GM18499 (cell line): ENCODE results near the gene LTB4R.
A peak's percentile ranks its signal among the peaks of the same experiment; 100 is the strongest.

Experiments used
- ATAC-seq: cut with Tn5 transposase; IDR thresholded peaks from one replicate; pipeline ENCODE4 v1.9.1; 2021; ENCODE audit warnings: moderate number of reproducible peaks; ENCODE audit not compliant: insufficient read depth, unreplicated experiment

LTB4R gene, protein sequence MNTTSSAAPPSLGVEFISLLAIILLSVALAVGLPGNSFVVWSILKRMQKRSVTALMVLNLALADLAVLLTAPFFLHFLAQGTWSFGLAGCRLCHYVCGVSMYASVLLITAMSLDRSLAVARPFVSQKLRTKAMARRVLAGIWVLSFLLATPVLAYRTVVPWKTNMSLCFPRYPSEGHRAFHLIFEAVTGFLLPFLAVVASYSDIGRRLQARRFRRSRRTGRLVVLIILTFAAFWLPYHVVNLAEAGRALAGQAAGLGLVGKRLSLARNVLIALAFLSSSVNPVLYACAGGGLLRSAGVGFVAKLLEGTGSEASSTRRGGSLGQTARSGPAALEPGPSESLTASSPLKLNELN

DNA sequence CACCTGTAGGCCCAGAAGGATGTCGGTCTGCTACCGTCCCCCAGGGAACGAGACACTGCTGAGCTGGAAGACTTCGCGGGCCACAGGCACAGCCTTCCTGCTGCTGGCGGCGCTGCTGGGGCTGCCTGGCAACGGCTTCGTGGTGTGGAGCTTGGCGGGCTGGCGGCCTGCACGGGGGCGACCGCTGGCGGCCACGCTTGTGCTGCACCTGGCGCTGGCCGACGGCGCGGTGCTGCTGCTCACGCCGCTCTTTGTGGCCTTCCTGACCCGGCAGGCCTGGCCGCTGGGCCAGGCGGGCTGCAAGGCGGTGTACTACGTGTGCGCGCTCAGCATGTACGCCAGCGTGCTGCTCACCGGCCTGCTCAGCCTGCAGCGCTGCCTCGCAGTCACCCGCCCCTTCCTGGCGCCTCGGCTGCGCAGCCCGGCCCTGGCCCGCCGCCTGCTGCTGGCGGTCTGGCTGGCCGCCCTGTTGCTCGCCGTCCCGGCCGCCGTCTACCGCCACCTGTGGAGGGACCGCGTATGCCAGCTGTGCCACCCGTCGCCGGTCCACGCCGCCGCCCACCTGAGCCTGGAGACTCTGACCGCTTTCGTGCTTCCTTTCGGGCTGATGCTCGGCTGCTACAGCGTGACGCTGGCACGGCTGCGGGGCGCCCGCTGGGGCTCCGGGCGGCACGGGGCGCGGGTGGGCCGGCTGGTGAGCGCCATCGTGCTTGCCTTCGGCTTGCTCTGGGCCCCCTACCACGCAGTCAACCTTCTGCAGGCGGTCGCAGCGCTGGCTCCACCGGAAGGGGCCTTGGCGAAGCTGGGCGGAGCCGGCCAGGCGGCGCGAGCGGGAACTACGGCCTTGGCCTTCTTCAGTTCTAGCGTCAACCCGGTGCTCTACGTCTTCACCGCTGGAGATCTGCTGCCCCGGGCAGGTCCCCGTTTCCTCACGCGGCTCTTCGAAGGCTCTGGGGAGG lies at the start of gene LTB4R:
TSS of gene LTB4R (plus strand) at position 857 of the 959 bp plus-strand sequence. CDS start 4,150 bp downstream, outside the sequence.
- peak; percentile 44 for ATAC-seq

DNA sequence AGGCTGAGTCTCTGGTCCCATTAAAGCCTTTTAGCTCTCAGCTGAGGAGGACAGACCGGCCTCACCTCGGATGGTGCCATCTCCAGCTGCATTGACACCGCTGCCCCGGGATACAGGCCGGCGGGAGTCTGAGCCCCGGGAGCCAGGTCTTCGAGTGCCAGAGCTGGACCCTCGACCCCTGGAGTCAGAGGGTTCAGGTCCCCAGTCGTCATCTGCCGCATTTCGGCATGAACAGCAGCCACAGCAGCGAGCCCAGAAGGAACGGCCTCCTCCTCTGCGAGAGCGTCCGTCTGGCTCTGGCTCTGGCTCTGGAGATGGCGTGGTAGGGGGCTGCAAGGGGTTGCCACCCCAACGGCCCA lies 49.4 kb upstream of the LTB4R start:
- no peak for ATAC-seq

DNA sequence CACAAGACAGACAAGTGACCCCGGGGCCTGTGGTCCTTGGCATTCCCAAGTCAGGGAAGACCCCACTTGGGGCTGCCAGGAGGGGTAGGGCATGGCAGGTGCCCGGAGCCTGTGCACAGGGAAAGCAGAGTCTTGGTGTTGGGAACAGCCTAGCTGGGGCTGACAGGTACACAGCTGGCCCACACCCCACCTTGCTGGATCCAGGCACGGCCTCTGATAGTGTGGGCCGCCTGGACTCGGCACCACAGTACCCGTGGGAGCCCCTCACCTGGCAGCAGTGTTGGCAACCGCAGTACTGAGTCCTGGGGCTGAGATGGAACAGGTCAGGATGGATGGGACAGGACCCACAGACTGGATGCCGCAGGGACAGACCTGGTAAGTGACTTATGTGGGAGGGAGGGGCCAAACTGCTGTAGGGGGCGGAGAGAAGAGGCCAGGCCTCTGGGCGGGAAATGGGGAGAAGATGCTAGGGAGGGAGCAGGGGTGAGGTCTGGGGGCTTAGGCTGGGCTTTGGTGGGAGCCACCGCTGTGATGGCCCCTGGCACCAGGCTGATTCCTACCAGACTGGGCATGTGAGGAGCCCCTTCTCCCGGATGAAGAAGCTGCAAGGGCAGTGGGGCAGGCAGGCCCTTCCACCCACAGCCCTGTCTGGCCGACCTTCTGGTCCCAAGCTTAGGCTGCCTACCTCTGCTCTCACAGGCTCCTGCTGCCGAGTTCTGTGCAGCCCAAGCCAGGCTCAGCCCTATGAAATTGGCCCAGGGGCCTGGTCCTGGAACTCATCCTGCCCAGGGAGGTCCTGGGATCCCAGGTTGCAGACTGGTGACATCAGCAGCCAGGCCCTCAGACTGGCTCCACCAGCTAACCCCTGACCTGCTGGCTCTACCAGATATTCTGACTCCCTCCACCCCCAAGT lies 48.2 kb upstream of the LTB4R start, which contains the start of gene TGM1:
TSS of gene TGM1 (minus strand) at position 357 of the 913 bp plus-strand sequence. CDS start 825 bp downstream, outside the sequence.
- no peak for ATAC-seq

DNA sequence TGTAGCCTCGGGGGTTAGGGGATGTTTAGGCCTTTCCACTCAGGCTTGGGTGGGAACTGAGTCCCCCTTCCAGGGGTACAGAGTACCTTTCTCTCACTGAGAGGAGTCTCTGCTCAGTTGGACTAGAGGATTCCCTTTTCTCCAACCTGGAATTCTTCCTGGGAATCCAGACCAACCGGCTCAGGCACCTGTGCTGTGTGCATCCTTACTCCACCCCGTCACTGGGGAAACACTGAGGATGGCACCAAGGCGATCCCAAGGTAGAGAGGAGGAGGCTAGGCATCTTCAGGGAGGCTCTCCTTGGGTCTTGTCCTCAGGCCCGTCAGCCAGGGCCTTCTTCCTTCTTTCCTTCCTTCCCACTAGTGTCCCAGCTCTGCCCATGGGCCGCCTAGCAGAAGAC lies 47.5 kb upstream of the LTB4R start:
- no peak for ATAC-seq

DNA sequence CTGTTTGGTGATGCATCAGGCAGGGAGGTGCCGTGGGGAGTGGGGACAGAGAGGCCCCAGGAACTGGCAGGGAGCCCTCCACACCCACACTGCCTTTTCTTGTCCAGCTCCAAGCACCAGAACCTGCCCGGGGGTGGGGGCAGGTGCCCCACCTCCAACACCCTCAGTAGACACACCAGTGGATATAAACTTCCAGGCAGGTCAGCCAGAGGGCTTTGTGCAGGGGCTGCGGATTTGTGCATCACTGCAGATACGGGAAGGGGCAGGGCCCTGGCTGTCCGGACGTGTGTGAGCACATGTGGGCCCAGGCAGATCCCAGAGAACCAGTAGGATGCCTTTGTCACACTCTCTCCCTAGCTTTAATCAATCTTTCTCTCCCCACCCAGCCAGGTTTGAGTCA lies 47.0 kb upstream of the LTB4R start:
- ATAC-seq = no peak

DNA sequence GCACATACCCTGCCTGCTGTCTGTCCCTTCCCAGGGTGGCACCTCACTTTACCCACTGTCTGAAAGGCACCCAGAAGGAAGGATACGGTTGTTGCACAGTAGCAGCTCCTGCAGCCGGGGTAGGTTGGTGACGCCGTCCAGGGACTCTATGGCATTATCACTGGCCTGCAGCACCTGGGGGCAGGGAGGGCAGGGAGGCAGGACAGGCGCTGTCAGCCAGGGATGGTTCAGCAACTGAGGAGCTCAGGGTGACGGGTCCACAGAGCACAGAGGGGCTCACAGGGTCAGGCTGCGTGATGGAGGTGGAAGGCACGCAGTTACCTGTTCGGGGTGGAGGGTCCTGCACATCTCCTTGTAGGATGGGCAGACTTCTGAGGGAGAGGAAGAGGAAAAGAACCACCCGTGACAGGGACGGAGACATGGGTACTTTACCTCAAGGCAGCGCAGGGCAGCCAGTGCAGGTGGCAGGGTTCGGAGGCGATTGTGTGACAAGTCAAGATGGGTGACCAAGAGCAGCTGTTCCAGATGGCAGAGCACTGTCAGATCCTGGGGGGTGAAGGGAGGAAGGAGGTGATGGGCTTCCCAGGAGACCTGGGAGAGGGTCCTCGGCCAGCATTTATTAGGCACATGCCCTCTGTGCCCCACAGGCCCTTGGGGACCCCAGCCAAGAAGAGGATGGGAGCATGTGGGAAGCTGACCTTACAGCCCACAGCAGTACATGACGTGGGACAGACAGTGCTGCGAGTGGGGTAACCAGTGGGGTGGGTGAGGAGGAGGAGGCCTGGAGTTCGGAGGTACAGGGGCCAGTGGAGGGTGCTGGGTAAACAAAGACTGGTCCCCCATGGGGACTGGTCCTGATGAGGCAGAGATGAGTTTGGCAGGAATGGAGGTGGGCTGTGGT lies 44.7 kb upstream of the LTB4R start:
- ATAC-seq = no peak

DNA sequence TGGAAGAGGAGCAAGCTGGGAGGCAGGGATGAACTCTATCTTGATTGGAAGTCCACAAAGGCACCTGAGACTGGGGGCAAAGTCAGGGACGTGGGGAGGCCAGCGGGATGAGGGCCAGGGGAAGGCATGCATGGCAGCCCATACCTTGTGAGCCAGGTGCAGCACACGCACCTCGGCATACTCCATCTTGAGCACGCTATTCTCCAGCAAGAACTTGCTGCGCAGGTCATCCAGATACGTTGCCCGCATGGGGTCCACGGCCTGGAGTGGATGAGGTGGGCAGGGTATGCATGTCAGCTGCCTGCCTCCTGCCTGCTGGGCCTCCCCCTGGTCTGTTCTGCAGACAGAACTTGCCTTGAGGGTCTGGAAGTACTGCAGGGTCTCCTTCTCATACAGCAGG lies 43.8 kb upstream of the LTB4R start:
- no peak for ATAC-seq

DNA sequence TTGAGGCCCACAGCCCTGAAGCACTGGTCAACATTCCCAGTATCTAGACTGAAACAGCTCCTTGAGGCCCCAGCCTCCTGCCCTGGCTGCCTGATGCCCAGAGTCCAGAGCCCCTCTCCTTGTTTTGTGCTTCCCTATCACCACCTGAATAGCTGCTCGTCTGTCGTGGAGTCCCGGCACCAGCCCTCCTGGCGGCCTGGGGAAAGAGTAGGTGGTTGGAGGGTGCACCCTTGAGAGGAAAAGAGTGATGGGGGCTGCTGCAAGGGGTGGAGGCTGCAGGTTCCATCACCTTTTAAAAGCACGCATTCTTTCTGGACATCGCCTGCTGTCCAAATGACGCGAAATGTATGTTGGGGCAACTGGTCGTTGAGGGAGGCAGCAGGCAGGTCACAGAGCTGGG lies 43.1 kb upstream of the LTB4R start:
- no peak for ATAC-seq

DNA sequence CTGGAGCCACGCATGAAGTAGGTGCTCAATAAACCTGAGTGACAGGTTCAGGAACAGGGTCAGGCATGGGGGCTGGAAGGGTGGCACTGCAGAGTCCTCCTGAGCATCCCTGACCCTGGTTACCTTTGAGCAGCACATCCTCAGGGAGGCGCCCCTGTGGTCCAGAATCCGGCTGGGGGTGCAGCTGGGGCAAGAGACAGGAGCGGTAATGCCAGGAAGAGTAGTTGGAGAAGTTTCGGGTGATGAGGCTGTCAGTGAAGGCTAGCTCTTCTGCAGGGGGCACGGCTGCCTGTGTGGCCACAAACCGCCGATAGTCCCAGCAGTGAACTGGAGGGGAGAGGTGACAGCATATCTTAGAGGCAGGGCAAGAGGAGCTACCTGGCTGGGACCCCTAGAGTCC lies 41.9 kb upstream of the LTB4R start:
- ATAC-seq = no peak

DNA sequence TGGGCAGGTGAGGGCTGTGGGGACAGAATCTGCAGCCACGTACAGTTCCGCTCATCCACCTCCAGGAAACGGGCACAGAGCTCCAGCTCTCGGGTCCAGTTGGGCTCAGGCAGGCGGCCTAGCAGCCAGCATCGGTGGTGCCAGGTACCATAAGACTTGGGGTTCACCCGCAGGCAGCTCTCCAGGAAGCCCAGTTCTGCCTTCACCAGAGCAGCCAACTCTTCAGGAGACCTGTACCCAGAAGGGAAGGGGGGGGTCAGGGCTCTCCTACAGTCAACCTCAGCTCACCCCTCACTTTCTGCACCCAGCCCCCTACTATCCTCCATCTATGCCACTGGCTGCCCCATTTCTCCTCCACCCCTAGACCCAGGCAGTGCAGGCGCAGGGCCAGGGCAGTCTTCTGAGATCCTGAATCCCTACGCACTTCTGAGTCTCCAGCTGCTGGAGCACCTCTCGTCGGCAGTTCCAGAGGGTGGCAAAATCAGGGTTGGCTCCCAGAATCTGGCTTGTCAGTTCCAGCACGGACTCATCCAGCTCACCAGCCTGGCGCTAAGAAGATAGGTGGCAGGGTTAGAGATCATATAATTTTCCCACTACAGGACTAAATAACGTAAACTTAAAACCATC lies 41.3 kb upstream of the LTB4R start:
- no peak for ATAC-seq

DNA sequence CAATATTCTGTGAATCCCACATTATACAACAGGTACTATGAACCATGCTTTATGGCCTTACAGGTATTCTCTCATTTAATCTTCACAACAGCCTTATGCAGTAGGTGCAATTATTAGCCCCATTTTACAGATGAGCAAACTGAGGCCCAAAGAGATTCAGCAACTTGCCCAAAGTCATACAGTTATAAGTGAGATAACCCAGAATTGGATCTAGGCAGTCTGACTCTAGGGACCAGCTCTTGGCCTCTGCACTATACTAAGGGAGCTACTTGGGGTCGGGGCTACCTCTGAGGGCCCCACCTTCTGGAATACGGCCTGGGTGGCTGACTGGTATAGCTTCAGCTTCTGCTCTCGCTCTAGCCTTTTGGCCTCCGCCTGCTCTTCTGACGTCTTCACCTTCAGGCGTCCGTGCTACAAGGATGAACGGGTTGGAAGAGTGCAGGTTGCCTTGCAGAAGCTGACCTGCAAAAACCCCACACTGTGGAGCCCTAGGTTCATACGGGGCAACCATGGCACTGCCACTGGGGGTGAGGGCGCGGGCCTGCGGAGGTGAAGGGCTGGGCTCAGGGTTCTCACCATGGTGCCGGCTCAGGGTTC lies 40.7 kb upstream of the LTB4R start:
- no peak for ATAC-seq

DNA sequence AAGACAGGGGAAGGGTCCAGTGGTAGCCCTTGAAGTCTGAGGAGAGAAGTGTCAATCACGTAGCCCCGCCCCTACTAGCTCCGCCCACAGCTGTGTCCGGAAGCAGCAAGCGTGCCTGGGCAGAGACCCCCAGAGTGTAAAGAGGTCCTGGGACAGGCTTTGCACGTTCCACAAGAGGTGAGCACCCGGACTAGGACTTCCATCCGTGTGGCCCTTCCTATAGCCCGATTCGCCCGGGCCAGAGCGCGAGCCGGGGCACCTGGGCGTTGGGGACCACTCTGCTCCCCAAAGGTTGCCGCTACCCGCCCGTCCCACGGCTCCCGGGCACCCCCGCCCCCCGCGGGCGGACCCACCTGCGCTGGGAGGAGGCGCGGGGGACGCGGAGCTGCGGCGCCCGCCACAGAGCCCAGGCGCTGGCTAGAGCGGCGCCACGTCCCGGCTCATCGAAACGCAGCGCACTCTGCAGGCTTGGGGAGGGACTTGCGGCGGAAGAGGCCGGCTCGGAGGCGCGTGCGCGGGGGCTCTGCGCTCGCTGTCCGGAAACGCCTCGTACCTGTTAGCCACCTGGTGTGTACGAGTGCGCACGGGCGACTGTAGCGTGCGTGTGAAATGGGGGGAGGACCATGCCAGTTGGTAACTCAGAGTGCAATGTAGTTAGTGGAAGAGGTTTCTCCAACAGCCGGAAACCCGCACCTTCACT lies 40.0 kb upstream of the LTB4R start, which contains the start of gene RABGGTA:
TSS of gene RABGGTA (minus strand) at position 464 of the 700 bp plus-strand sequence. CDS start 482 bp downstream, outside the sequence.
- ATAC-seq = peak; percentile 47

DNA sequence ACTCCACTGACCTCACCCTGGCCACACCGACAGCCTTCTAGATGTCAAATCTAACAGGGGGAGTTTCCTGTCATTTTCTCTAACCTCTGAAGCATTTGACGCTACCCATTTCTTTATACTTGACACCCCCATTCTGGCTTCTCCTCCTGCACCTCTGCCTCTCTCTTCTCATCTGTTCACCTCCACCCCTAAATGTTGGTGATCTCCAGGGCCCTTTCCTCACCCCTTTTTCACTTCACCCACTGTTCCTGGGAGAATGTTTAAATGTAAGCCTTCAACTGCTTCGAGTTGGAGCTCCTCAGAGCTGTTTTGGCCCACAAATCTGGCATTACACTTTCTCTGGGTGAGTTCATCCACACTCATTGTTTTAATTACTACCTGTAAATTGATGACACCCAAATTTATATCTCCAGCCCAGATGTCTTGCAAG lies 39.5 kb upstream of the LTB4R start:
- no peak for ATAC-seq

DNA sequence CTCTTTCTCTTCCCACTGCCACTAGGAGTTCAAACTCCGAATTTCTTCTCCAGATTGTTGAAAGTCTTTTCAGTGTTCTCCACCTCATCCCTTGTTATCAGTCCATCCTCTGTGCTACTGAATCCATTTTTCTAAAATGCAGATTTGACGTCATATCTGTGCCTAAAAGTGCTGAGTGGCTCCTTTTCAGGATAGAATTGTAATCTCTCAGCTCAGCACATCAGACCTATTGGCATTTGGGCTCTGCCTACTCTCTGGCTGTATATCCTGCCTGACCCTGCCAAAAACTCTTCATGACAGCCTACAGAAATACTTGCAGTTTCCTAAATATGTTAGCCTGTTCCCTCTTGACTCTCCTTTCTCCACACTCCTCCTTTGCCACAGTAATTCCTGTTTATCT lies 38.8 kb upstream of the LTB4R start:
- no peak for ATAC-seq

DNA sequence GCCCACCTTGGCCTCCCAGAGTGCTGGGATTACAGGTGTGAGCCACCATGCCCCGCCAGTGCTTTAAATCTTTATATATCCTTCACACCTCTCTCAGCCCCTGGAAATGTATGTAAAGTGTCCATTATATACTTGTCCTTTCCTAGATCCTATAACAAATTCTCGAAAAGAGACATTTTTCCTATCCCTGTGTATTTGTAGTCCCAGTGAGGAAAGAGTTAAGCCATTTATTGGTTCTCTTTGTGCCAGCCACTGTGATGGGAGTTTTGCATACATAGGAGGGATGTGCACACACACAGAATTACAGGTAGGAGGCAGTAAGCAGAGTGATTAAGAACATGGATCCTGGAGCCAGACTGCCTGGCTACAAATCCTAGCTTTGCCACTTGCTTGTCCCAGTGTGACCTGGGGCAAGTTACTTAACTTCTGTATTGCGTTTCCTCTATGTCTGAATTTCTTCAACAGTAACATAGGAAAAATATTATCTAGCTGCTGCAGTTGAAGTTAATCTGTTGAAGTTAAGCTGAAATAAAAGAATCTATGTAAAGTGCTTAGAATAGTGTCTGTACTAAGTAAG lies 37.8 kb upstream of the LTB4R start:
- no peak for ATAC-seq

DNA sequence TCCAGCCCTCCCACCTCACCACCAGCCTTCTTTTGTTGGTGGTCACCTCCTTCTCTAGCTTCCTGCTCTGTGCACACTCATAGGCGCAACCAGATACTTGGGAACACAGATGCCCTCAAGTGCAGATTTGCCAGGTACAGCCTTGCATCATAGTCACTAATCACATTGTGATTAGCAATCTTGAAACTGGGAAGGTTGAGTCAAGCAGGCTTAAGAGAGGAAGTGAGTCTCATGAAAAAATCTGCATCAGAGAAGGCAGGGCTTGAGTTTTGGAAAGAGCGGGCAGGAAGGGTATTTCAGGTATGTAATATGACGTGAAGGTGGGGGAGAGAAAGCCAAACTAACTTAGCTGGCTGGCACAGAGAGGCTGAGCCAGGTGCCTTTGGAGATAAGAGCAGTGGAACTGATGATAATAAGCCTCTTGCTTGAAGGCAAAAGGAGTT lies 37.2 kb upstream of the LTB4R start:
- ATAC-seq = peak; percentile 53

DNA sequence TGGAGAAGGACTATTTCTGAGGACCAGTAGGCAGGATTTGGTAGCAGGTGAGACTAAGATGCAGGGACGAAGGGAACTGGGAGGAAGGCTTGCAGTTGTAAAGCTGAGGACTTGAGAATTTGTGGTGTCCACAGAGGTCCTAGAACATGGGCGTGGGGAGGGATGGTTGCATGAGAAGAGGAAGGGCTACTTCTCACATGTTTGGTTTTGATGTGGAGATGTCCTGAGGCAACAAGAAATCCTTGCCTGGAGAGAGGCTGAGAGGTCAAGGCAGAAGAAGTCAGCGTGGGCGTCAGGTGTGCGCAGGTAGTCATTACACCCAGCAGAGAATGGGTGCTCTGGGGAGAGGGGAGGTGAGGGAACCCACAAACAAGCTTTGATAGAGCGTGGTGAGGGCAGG lies 34.2 kb upstream of the LTB4R start:
- no peak for ATAC-seq
